Stimulated activated CD8-positive, alpha-beta memory T cell treated with anti-CD3 and anti-CD28 coated beads, Interleukin-7, amount 100 ng/mL, for 48 hours (primary cell): ENCODE results near the gene UBE2QL1.
"Not testable (repeated sequence)": the region's sequence is repeated elsewhere in the genome, so short reads cannot be mapped to it uniquely, and the experiment has no call there.

Source experiments
- DNase-seq, 2 donors: peaks; one replicate each; pipeline ENCODE4 v3.0.0-alpha.2; 2020; ENCODE audit warnings: low read depth in 1 of 2; ENCODE audit errors: extremely low read depth in 1 of 2

The UBE2QL1 gene

DNA sequence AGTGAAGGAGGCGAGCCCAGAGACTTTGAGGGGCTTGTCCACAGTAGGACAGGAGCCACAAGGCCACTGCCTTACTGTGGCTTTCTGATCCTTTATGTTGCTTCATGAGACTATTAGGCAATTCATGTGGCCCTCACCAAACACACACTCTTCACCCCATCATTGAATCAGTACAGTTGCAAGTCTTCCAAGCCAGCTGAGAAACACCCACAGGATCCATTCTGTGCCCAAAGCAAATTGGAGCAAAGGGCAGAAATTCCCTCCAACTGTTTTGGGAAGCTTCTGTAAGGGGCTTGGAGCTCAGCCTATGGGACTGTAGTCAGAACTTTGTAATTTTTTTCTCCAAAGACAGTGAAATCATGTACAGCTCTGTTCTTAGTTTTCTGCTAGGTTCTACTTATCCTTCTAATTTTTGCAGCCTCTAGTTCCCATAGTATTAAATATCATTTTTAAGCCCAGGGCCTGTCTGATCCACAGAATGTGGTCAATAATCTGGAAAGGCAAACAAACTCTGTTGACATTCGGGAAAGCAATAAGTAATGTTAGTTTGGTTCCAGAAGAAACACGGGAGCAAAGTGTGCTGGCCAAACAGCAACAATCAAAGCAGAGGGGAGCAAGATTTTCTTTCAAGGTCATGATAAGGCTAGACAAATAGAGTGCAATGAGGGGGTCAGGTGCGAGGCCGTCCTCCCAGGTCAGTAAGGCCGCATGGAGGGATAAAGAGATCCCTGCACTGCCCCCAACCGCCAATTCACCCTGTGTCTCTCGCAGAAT lies 47.0 kb downstream of the UBE2QL1 start:
- no peak for DNase-seq

DNA sequence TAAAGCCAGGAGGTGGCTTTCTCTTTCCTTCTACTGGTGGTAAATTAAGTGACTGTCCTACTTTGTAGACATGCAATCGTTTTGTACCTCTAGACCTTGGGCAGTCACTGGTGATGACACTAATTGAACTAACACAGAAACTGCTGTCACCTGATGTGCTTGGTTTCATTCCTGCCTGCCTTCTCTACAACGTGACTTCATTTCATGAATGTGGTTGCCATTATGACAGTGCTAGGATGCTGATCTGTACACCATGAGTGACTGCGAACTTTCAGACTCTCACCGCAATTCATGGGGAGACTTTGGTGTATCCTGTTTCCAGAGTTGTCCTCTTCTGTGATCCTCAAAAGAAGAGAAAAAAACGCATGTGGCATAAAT lies 47.5 kb downstream of the UBE2QL1 start:
- DNase-seq: peak in 1 of 2 donors; percentile 28

DNA sequence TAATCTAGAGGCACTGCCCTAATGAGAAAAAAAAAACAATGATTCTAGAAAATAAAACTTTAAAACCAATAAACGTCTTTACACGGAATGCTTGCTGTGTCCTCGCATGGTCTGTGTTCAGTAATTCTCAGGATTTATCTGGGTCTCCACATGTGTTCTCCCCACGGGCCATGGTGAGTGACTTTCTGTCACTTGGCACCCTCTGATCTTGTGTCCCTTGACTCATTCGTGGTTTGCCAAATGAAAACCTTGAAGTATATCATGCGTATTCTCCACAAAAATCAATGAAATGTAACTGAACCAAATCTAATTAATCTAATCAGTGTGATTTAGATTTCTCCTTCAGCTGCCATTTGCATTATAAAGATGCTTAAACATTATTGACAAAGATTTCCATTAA lies 48.0 kb downstream of the UBE2QL1 start:
- DNase-seq: peak in 1 of 2 donors; percentile 9

DNA sequence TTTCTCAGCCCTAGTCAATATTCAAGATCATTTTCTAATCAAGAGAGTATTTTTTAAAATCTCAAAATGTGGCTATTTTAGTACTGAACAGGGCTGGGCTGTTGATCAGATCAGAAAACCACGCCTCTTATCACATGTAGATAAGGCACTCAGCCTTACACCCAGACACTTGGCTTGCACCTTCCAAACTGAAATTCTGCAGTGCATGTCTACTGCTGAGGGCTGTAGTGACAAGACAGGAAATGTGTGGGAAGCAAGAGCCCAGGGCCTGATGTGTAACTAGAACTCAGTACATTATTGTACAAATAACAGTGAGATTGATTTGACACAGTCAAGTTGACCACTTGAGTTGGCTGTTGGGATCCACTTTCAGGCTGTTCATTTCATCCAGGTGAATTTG lies 48.6 kb downstream of the UBE2QL1 start:
- DNase-seq: no peak

DNA sequence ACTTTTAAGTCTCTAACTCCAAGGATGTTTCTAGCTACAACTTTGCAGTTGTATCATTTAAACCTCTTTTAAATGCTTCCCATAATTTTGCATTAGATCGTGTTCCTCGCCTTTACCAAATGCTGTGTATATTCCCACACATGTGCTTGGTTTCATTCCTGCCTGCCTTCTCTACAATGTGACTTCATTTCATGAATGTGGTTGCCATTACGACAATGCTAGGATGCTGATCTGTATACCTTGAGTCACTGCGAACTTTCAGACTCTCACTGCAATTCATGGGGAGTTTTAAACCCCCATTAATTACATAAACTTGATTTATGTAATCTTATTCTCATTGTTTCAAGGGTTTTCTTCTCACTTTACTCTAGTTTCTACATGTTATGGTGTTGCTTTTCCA lies 50.3 kb downstream of the UBE2QL1 start:
- DNase-seq: no peak

DNA sequence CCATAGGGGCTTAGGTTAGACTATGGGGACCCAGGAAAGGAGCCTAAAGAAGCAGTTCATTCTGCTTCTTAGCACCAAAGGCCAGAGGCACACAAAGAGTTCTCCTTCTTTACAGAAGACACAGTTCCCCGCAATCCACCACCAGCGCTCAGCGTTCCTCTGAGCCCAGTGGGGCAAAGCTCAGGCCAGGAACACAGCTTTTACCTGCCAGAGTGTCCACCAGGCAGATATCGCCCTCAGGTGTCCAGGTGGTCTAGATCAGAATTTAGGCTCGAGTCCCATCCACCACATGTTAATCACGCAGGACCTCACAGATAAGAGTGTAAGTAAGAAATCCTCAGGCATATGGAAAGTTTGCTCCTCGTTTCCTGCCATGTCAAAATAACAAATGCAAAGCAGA lies 53.0 kb downstream of the UBE2QL1 start:
- no peak for DNase-seq

DNA sequence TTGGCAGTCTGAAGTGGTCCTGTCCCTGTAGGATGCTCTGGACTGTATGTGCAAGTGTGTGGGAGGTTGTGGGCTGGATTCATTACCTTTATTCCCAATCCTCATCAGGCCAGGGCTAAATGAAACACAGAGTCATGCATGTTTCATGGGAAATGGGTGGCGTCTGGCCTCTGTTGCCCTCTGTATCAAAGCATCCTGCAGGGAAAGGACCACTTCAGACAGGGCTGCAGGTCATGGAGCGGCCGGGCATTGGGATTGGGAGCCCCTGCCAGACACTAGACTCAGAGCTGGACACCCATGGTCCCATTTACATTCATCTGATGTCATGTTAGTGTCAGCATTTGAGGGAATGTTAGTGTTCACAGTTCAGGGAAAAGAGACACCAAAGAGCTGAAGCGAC lies 53.8 kb downstream of the UBE2QL1 start:
- no peak for DNase-seq

DNA sequence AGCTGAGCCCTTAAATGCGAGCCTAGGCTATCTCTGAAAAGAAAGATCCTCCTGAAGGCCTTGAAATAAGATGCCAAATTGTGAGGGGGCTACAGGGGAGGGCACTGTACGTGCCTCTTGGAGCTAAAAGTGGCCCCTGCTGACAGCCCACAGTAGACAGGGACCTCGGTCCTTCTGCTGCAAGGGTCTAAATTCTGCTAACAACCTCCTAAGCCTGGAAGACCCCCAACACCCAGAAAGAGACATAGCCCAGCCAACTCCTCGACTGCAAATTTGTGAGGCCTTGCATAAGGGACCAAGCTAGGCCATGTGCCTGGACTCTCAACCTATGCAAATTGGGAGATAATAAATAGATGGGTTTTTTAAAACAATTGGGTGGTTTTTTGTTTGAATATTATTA lies 54.7 kb downstream of the UBE2QL1 start:
- DNase-seq: no peak

DNA sequence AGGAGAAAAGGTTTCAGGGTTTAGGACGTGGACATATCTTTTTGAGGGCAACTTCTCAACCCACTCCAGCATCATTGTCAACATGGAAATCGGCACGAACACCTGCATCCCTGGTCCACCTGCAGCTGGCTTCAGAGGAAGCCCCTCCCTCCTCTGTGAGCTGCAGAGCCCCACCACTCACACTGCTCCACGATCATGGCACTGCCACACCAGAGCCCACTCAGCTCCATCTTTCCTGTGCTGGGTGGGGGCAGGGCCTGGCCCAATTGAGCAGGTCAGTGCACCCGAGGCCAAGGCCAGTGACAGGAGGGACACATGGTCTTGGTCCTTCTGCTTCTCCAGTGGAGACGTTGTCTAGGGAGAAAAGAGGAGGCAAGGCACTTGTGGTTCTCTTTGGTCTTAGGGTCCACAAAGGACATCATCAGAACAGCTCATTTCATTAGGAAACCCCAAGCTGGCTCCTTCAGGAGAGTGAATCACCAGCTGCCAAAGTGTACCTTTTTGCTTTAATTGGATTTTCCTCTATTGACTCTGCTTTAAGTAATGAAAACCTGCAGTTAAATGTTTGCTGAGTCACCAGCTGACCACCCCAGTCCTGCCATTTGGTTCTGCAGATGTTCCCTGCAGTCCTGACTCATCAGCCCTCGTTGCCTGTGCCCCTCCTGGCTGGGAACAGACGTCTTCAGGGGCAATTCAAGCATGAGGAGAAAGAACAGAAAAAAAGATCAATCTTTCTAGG lies 56.2 kb downstream of the UBE2QL1 start:
- no peak for DNase-seq

DNA sequence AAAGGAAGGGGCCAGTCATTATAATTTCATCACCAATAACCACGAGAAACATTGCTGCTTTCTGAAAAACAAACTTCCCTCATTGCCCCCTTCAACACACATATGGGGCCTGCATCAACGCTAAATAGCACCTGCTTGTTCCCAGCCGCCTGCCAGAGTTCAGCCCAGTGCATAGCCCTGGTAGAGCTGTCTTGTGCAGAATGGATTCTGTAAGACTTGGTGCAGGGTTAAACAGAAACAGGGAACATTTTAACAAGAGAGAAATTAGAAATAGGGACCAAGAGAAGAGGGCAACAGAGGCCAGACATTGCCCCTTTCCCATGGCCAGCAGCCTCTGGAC lies 56.7 kb downstream of the UBE2QL1 start:
- DNase-seq: no peak

DNA sequence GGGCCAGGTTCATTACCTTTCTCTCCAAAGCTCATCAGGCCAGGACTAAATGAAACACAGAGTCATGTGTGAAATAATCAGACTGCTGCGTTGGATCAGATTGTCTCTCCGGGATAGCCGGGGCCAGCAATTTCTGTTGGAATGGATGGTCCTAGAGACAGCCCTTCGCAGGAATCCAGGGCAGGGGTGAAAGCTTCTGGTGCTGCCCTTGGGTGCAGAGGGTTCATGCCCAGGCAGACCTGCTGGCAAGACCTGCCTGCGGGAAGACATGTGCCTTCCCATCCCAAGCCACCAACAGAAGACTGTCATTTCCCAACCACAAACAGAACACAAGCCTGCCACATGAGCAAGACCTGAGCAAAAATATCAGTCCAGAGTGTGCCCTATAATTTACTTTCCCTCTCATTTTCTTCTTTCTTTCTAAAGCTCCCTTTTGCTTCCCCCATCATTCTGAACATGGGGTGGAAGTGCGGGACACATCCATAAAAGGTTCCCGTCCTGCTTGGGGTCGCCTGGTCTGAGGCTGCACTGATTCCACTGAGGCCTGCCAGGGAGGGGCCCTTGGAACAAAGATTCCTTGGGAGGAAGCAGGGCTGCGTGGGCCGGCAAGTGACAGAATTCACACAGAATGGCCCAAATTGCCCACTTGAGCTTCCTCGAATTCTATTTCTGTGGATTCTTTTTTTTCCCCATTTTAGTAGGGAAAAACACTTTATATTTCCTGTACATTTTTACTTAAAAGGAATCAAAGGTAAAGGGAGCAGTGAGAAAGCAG lies 57.3 kb downstream of the UBE2QL1 start:
- no peak for DNase-seq

DNA sequence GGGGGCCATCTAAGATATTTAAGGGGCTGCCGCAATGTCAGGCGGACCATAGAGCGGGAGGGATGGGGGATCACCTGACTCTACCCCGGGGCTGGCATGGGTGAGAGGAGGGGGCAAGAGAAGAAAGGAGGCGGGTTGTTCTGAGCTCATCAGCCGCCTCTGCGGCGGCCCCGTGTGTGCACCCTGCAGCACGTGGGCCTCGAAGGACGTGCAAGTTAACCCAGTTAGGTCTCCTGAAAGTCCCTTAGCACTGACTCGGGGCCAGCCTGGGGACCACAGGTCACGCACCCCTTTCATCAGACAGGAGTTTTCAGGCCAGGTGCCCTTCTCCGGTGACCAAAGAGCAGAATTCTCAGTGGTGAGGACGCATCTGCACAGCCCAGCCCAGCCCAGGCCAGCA lies 58.0 kb downstream of the UBE2QL1 start:
- no peak for DNase-seq

DNA sequence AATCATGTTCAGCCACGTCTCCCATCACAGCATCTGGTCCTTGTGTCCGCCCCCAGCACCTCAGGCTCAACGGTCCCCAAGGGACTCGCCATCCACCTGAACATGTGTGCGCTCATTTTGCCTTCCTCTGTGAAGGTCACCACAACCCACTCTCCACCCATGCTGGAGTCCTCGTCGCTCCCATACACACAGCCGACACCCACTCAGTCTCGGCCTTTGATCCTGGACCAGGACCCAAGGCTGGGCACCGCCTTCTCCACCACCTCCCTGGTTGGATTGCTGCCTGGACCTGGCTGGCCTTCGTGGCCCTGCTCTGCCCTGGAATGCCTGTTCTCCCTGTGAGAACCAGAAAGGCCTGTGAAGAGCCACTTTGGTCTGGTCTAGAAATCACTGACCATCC lies 60.3 kb downstream of the UBE2QL1 start:
- no peak for DNase-seq

DNA sequence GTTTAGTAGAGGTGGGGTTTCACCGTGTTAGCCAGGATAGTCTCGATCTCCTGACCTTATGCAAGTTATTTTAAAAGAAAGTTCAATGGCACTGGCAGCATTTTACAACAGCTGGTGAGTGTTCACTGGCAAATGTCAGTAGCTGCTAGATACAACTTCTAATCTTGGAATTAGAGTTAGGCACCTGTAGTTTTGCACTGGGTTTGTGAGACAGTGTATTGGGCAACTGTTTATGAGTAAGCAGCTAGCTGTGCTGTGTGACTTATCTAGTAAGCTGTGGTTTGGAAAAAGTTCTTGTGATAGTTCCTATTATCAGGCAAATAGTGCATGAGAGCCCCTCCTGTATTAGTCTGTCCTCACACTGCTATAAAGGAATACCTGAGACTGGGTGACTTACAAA lies 61.5 kb downstream of the UBE2QL1 start:
- no peak for DNase-seq

DNA sequence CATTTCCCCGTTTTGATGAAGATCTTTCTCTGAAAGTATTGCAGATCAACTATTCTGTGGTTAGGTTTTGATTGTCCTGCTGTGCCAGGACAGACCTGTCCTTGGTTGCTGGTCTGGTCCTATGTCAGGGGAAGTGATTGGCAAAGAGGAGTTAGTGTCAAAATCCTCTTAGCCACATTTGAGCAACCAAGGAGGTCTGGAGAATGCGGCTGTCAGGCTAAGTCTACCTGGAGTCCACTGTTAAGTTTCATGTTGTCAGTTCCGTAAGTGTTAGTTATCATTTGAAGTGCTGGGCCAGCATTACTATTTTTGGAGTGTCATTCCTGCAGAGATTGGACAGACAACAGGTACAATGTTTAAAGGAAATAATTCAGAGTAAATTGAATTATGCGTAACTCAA lies 62.3 kb downstream of the UBE2QL1 start:
- no peak for DNase-seq

DNA sequence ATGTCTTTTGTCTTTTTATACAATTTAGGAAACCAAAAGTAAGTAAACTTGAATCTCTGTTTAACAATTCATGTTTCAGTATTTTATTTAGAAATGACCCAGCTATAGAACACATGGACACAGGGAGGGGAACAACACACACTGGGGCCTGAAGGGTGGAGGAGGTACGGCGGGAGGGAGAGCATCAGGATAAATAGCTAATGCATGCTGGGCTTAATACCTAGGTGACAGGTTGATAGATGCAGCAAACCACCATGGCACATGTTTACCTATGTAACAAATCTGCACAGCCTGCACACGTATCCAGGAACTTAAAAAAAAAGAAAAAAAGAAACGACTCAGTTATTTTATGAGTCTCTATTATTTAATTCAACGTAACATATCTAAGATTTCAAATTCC lies 67.2 kb downstream of the UBE2QL1 start:
- not testable (repeated sequence) for DNase-seq

DNA sequence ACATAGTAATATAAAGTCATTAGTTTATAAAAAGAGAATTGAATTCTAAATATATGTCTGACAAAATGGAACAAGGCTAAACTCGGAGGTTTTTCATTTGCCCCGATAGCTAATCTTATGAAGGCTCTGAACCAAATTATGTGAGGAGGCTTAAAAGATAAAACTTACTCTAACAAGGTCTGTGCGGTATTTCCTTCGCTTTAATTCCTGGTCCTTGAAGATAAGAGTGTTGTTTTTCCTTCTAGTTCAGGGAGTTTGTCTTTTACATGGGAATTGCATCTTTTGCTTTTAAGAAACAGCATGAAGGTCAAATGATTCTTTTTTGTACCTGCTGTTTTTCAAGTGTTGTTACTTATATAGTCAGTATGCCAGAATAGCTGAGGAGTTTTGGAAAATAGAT lies 68.2 kb downstream of the UBE2QL1 start:
- no peak for DNase-seq

DNA sequence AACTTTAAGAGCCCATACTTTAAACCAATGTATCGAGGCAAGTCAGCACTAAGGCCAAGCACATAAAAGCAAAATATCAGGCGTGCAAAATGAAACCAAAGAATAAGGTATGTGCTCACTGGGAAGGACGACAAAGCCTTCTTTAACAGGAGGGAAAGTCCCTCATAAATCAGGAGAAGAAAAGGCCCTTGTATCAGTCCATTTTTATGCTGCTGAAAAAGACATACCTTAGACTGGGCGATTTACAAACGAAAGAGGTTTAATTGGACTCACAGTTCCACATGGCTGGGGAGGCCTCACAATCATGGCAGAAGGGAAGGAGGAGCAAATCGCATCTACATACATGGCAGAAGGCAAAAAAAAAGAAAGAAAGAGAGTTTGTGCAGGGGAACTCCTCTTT lies 68.9 kb downstream of the UBE2QL1 start:
- no peak for DNase-seq

DNA sequence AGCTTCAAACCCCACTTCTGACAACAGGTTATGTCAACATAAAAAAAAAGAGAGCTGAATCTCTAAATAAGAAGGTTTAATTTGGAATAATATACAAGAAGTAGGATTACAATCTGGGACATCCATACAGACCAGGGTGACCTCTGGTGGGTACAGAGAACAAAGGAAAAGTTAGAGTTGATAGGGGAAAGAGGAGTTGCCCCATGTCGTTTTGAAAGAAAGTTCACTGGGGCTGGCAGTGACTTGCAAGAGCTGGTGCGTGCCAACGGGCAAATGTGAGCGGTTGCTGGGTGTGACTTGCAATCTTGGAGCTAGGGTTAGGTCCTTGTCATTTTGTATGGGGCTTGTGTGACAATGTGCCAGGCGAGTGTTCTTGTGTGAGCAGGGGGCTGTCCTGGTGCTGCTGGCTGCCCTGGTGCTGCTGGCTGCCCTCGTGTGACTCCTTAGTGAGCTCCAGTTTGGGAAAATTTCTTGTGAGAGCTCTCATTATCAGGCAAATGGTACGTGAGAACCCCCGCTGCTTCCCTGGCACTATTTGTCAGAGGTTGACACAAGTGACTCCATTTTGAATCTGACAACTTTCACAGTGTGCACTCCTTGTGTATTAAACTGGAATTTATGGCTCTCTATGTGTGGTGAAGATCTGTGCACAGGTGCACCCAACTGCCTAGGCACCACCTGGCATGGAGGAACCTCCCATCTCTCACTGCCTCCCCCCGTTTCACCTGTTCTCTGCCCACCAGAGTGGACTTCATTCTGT lies 69.8 kb downstream of the UBE2QL1 start:
- DNase-seq: no peak

DNA sequence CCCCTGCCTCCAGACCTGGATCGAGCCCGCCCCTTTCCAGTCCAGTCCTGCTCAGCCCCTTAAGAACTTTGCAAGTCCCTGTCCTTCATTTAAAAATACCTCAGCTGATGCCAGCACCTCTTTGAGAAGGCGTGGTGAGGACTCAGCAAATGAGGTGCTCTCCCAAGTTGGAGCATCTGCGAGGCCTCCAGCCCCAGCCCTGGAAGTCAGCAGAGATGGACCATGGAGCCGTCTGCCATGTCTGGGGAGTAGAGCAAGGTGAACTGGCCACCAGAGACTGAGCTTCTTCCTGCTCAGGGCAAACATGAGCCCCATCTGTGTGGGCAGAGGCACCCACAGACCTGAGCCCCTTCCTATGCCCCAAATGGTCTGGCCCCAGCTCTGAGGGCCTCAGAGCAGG lies 71.5 kb downstream of the UBE2QL1 start:
- no peak for DNase-seq

DNA sequence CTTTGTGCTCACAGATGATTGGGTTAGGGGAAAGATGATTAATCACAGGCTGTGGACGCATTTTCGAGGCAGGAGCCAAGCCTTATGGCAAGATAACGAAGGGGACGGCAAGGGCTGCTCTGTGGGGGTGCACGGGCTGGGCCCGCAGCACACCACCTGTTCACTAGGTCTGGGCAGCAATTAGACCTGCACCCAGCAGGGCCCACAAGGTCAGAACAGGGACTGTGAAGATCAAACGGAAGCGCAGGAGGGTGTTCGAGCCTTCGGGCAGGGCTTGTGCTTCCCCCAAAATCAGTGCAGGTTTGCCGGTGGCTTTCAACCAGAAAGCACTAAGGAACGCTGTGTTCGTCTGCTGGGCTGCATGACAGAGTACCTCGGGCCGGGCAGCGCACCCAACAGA lies 73.7 kb downstream of the UBE2QL1 start:
- no peak for DNase-seq
